Islet of Langerhans (tissue), 1 donor: ENCODE results near the gene SRPRA.

Experiments
- FAIRE-seq: peaks from one replicate; lab custom pipeline; 2011; peaks lifted over from hg19 to GRCh38; lab: Jason Lieb, UNC

Gene SRPRA

GRCh38 chr11:126229858-126230540 is 38.7 kb downstream of the SRPRA start:
- no peak for FAIRE-seq

GRCh38 chr11:126226334-126227084 is 42.2 kb downstream of the SRPRA start:
- no peak for FAIRE-seq

GRCh38 chr11:126225295-126225665 is 43.4 kb downstream of the SRPRA start:
- no peak for FAIRE-seq

GRCh38 chr11:126224647-126225294 is 43.9 kb downstream of the SRPRA start:
- FAIRE-seq, result no peak

GRCh38 chr11:126219547-126219946 is 49.1 kb downstream of the SRPRA start:
- FAIRE-seq, result no peak

GRCh38 chr11:126217491-126217890 is 51.2 kb downstream of the SRPRA start:
- no peak for FAIRE-seq

- no peak for FAIRE-seq
Observed at GRCh38 chr11:126216526-126217305, 52.0 kb downstream of the SRPRA start.

GRCh38 chr11:126214841-126215240 is 53.9 kb downstream of the SRPRA start:
- no peak for FAIRE-seq

GRCh38 chr11:126214441-126214840 is 54.3 kb downstream of the SRPRA start:
- no peak for FAIRE-seq
